Common myeloid progenitor, CD34-positive (primary cell): Measurements from ENCODE around the gene AP5B1.
A peak's percentile ranks its signal among the peaks of the same experiment; 100 is the strongest.

Experiments
- CTCF ChIA-PET: fragments of 350-600 bp; sonication (Branson Sonifier 250); formaldehyde crosslinking; loops from one replicate; lab custom pipeline; 2021; ENCODE audit warnings: antibody characterized with exemption; lab: Charles Lee
- POLR2A ChIA-PET: fragments of 350-600 bp; sonication (Branson Sonifier 250); formaldehyde crosslinking; loops from one replicate; lab custom pipeline; 2021; ENCODE audit warnings: antibody characterized with exemption; lab: Charles Lee
- DNase-seq, 3 donors: peaks; one replicate each; pipeline versions ENCODE4 v3.0.0 to v3.0.0-alpha.2; 2013
- H3K27ac ChIP-seq, 2 experiments: 1 replicate in 1 of 2; 2 replicates in 1 of 2; pipeline ENCODE4 v1.7.0; 2013; ENCODE audit warnings: inconsistent platforms in 2 of 2, low read length in 2 of 2, mild to moderate bottlenecking in 2 of 2, low read depth in 1 of 2, moderate library complexity in 1 of 2; ENCODE audit not compliant: severe bottlenecking in 2 of 2, insufficient read depth in 1 of 2, poor library complexity in 1 of 2
- H3K27me3 ChIP-seq, 5 experiments: replicated peaks in 2 of 5; 1 replicate in 3 of 5; 2 replicates in 2 of 5; pipeline versions ENCODE4 v1.6.1 to v1.7.0; 2013; ENCODE audit warnings: low read length in 4 of 5, mild to moderate bottlenecking in 2 of 5, moderate library complexity in 2 of 5, inconsistent platforms in 1 of 5; ENCODE audit not compliant: insufficient read depth in 5 of 5, control insufficient read depth in 4 of 5
- H3K36me3 ChIP-seq, 4 experiments: 1 replicate in 2 of 4; 2 replicates in 2 of 4; pipeline versions ENCODE4 v1.6.1 to v1.7.0; 2013; ENCODE audit warnings: low read length in 3 of 4, control low read depth in 1 of 4, mild to moderate bottlenecking in 1 of 4; ENCODE audit not compliant: control insufficient read depth in 4 of 4, insufficient read depth in 4 of 4
- H3K4me1 ChIP-seq, 4 experiments: 1 replicate in 3 of 4; 2 replicates in 1 of 4; pipeline versions ENCODE4 v1.6.1 to v1.7.1; 2013; ENCODE audit warnings: low read length in 3 of 4, mild to moderate bottlenecking in 3 of 4, control low read depth in 1 of 4, inconsistent platforms in 1 of 4, moderate library complexity in 1 of 4; ENCODE audit not compliant: control insufficient read depth in 4 of 4, insufficient read depth in 4 of 4; ENCODE audit errors: control extremely low read depth in 1 of 4
- H3K4me3 ChIP-seq, 7 experiments: 1 replicate in 4 of 7; 2 replicates in 3 of 7; pipeline versions ENCODE4 v1.5.1 to v1.7.0; 2013; ENCODE audit warnings: mild to moderate bottlenecking in 7 of 7, low read length in 6 of 7, moderate library complexity in 6 of 7, inconsistent platforms in 2 of 7, low read depth in 2 of 7, control low read depth in 1 of 7; ENCODE audit not compliant: insufficient read depth in 4 of 7, control insufficient read depth in 1 of 7; ENCODE audit errors: extremely low read depth in 1 of 7
- H3K9me3 ChIP-seq, 5 experiments: 1 replicate in 4 of 5; 2 replicates in 1 of 5; pipeline versions ENCODE4 v1.6.1 to v1.7.1; 2013; ENCODE audit warnings: low read length in 4 of 5, mild to moderate bottlenecking in 2 of 5, inconsistent platforms in 1 of 5, low read depth in 1 of 5, moderate library complexity in 1 of 5; ENCODE audit not compliant: control insufficient read depth in 4 of 5, insufficient read depth in 2 of 5; ENCODE audit errors: control extremely low read depth in 1 of 5
- WGBS: methylation state at CpG from one replicate; pipeline ENCODE4 v1.1.5; 2013; ENCODE audit not compliant: insufficient coverage; 5-methylcytosine and 5-hydroxymethylcytosine counted together

AP5B1 gene

GRCh38 chr11:65781962-65782815 is 1.4 kb upstream of the AP5B1 start:
- 92% methylated on average over 10 of the region's 13 CpGs for WGBS
- Histone ChIP-seq H3K4me1 (peaks cover 0 to 32% (median 29%) of the 10 kb centered on the region in 4 experiments), H3K9me3 (no peaks in the 10 kb centered on the region), H3K4me3 (no peak overlapping the region), H3K27ac (no peak overlapping the region), H3K36me3 (peaks cover 0 to 22% (median 10%) of the 10 kb centered on the region in 4 experiments), H3K27me3 (peaks cover 0 to 55% (median 18%) of the 10 kb centered on the region in 5 experiments)
- POLR2A ChIA-PET: interaction anchor here (2.9 kb wide), 1 partner anchor 8 kb away, joined by 10 read pairs; no protein-coding TSS in a partner anchor
- CTCF ChIA-PET: interaction anchor here (0.8 to 10.9 kb wide), 7 partner anchors 9 to 63 kb away, joined by 3 to 137 read pairs (median 3); no protein-coding TSS in a partner anchor
- DNase-seq: no peak

GRCh38 chr11:65781152-65781961 is 581 bp upstream of the AP5B1 start:
- Histone ChIP-seq H3K36me3 (peaks cover 0 to 30% (median 13%) of the 10 kb centered on the region in 4 experiments), H3K4me3 (peak overlapping the region in 5 of 7 experiments; percentile 28 to 85 (median 50)), H3K27ac (no peak overlapping the region), H3K9me3 (no peaks in the 10 kb centered on the region), H3K4me1 (peaks cover 0 to 32% (median 22%) of the 10 kb centered on the region in 4 experiments), H3K27me3 (peaks cover 0 to 46% (median 16%) of the 10 kb centered on the region in 5 experiments)
- 11% methylated on average over 66 of the region's 83 CpGs for WGBS
- DNase-seq: no peak
- CTCF ChIA-PET: interaction anchor here (0.7 to 10.9 kb wide), 9 partner anchors 8 to 118 kb away, joined by 3 to 137 read pairs (median 17); partner anchors contain the start of genes CCDC85B and FIBP
- POLR2A ChIA-PET: interaction anchor here (1.0 to 2.9 kb wide), 3 partner anchors 9 to 166 kb away, joined by 3 to 10 read pairs (median 3); partner anchors contain the start of gene PCNX3

- H3K27ac ChIP-seq: peak overlapping the region in 1 of 2 experiments; percentile 77
- H3K4me1 ChIP-seq: peaks cover 0 to 37% (median 19%) of the 10 kb centered on the region in 4 experiments
- CTCF ChIA-PET: interaction anchor here (0.5 to 10.9 kb wide), 40 partner anchors 9 to 265 kb away, joined by 3 to 137 read pairs (median 4); partner anchors contain the start of genes CCDC85B, FIBP and KAT5
- POLR2A ChIA-PET: interaction anchor here (1.0 to 2.9 kb wide), 4 partner anchors 10 to 165 kb away, joined by 3 to 10 read pairs (median 3); partner anchors contain the start of gene PCNX3
- H3K36me3 ChIP-seq: peaks cover 0 to 39% (median 13%) of the 10 kb centered on the region in 4 experiments
- 3% methylated on average over 65 of the region's 76 CpGs for whole genome bisulfite sequencing
- peak; percentile 81 to 92 (median 91) for DNase-seq
- peaks cover 0 to 34% (median 7%) of the 10 kb centered on the region in 5 experiments for H3K27me3 ChIP-seq
- H3K9me3 ChIP-seq: no peaks in the 10 kb centered on the region
- H3K4me3 ChIP-seq: peak overlapping the region; percentile 56 to 85 (median 72)
Measured at GRCh38 chr11:65779919-65780769, 632 bp downstream of the AP5B1 start.

- no peak for DNase-seq
- no peak overlapping the region for H3K27ac ChIP-seq
- H3K36me3 ChIP-seq: peaks cover 0 to 45% (median 13%) of the 10 kb centered on the region in 4 experiments
- WGBS: 76% methylated on average over 8 of the region's 12 CpGs
- H3K4me3 ChIP-seq: peak overlapping the region in 6 of 7 experiments; percentile 49 to 85 (median 68)
- peaks cover 0 to 29% (median 5%) of the 10 kb centered on the region in 5 experiments for H3K27me3 ChIP-seq
- CTCF ChIA-PET: interaction anchor here (0.6 to 10.9 kb wide), 35 partner anchors 9 to 214 kb away, joined by 3 to 137 read pairs (median 4); partner anchors contain the start of genes CCDC85B, FIBP and KAT5
- POLR2A ChIA-PET: interaction anchor here (1.4 to 2.9 kb wide), 3 partner anchors 11 to 72 kb away, joined by 3 to 10 read pairs (median 7); partner anchors contain the start of gene KAT5
- H3K4me1 ChIP-seq: peaks cover 0 to 37% (median 19%) of the 10 kb centered on the region in 4 experiments
- no peaks in the 10 kb centered on the region for H3K9me3 ChIP-seq
Measured at GRCh38 chr11:65779669-65779918, 1.2 kb downstream of the AP5B1 start.

GRCh38 chr11:65778901-65779668 is 1.7 kb downstream of the AP5B1 start:
- peaks cover 0 to 37% (median 19%) of the 10 kb centered on the region in 4 experiments for H3K4me1 ChIP-seq
- peak overlapping the region in 3 of 7 experiments; percentile 72 to 85 (median 83) for H3K4me3 ChIP-seq
- H3K27ac ChIP-seq: no peak overlapping the region

More at GRCh38 chr11:65778901-65779668, 1.7 kb downstream of the AP5B1 start:
- Histone ChIP-seq H3K27me3 (peaks cover 0 to 23% (median 3%) of the 10 kb centered on the region in 5 experiments), H3K36me3 (peaks cover 0 to 46% (median 13%) of the 10 kb centered on the region in 4 experiments), H3K9me3 (no peaks in the 10 kb centered on the region)
- WGBS: 95% methylated on average over 23 of the region's 25 CpGs
- CTCF ChIA-PET: interaction anchor here (0.6 to 10.9 kb wide), 34 partner anchors 8 to 215 kb away, joined by 3 to 137 read pairs (median 5); partner anchors contain the start of genes CCDC85B, FIBP and KAT5
- DNase-seq: no peak
- POLR2A ChIA-PET: interaction anchor here (0.6 to 2.9 kb wide), 5 partner anchors 12 to 392 kb away, joined by 3 to 10 read pairs (median 5); partner anchors contain the start of genes FRMD8 and KAT5
